ENCODE results near the gene SYNDIG1.

The SYNDIG1 gene

GRCh38 chr20:24469116-24469893, at the start of gene SYNDIG1:
Gene SYNDIG1, plus strand, starts transcription at chr20:24469629. Its CDS starts 73,469 bp downstream, at chr20:24543098.
- peak; percentile 56 for DNase-seq

GRCh38 chr20:24419786-24420185, 49.6 kb upstream of the SYNDIG1 start:
- DNase-seq, result no peak

GRCh38 chr20:24420567-24420966, 48.9 kb upstream of the SYNDIG1 start:
- DNase-seq, result no peak

GRCh38 chr20:24421071-24421470, 48.4 kb upstream of the SYNDIG1 start:
- no peak for DNase-seq

GRCh38 chr20:24422091-24422760, 47.2 kb upstream of the SYNDIG1 start:
- no peak for DNase-seq

- no peak for DNase-seq
These were observed 45.8 kb upstream of the SYNDIG1 start for GRCh38 chr20:24423390-24424313.

GRCh38 chr20:24425523-24426135, 43.8 kb upstream of the SYNDIG1 start:
- no peak for DNase-seq

- no peak for DNase-seq
These were observed 38.0 kb upstream of the SYNDIG1 start for GRCh38 chr20:24431279-24432045.

- DNase-seq, result no peak
These were observed 37.4 kb upstream of the SYNDIG1 start for GRCh38 chr20:24432046-24432442.

- DNase-seq, result no peak
These were observed 33.3 kb upstream of the SYNDIG1 start for GRCh38 chr20:24436160-24436559.

- no peak for DNase-seq
These were observed 32.0 kb upstream of the SYNDIG1 start for GRCh38 chr20:24437196-24438082.

GRCh38 chr20:24438331-24438730, 31.1 kb upstream of the SYNDIG1 start:
- no peak for DNase-seq

- DNase-seq, result no peak
These were observed 29.6 kb upstream of the SYNDIG1 start for GRCh38 chr20:24439737-24440387.

- DNase-seq, result no peak
These were observed 27.8 kb upstream of the SYNDIG1 start for GRCh38 chr20:24441661-24442060.

GRCh38 chr20:24442909-24443308, 26.5 kb upstream of the SYNDIG1 start:
- DNase-seq, result no peak

- DNase-seq, result no peak
These were observed 26.0 kb upstream of the SYNDIG1 start for GRCh38 chr20:24443436-24443835.

- no peak for DNase-seq
These were observed 24.8 kb upstream of the SYNDIG1 start for GRCh38 chr20:24444526-24445190.

- no peak for DNase-seq
These were observed 23.8 kb upstream of the SYNDIG1 start for GRCh38 chr20:24445510-24446170.

GRCh38 chr20:24446811-24447210, 22.6 kb upstream of the SYNDIG1 start:
- DNase-seq, result no peak
